SK-N-SH treated with all-trans-retinoic acid at 6 μM for 48 hours (cell line): ENCODE data around the gene CCDC154.

Experiments
- ARNTL ChIP-seq: fragments of 450-650 bp; formaldehyde crosslinking; IDR thresholded peaks from 2 replicates; pipeline ENCODE4 v1.5.0; 2020; ENCODE audit warnings: low read depth, mild to moderate bottlenecking, moderate library complexity, borderline replicate concordance
- BACH2 ChIP-seq: fragments of 250-450 bp; sonication (Bioruptor Pico); IDR thresholded peaks from 2 replicates; pipeline ENCODE4 v1.9.0; 2021; ENCODE audit warnings: mild to moderate bottlenecking, borderline replicate concordance
- ESRRG ChIP-seq: fragments of 250-450 bp; sonication (Bioruptor Pico); IDR thresholded peaks from 2 replicates; pipeline ENCODE4 v1.6.1; 2021; ENCODE audit warnings: mild to moderate bottlenecking
- POU6F1 ChIP-seq: fragments of 250-450 bp; sonication (Bioruptor Pico); IDR thresholded peaks from 2 replicates; pipeline ENCODE4 v1.8.0; 2021; ENCODE audit warnings: low read depth, mild to moderate bottlenecking, moderate library complexity, borderline replicate concordance
- ZC3H10 ChIP-seq: fragments of 250-450 bp; sonication (Bioruptor Pico); IDR thresholded peaks from 2 replicates; pipeline ENCODE4 v1.5.1; 2021; ENCODE audit warnings: mild to moderate bottlenecking, moderate library complexity
- ZFP3 ChIP-seq: fragments of 250-450 bp; sonication (Bioruptor Pico); IDR thresholded peaks from 2 replicates; pipeline ENCODE4 v1.5.0; 2020; ENCODE audit warnings: mild to moderate bottlenecking, moderate library complexity
- ZNF8 ChIP-seq: fragments of 450-650 bp; formaldehyde crosslinking; IDR thresholded peaks from 2 replicates; pipeline ENCODE4 v1.5.0; 2020; ENCODE audit warnings: mild to moderate bottlenecking, moderate library complexity
- TF ChIP-seq, protein P1 (sequence below): fragments of 250-450 bp; sonication (Bioruptor Pico); IDR thresholded peaks from 2 replicates; pipeline ENCODE4 v1.8.0; 2020; ENCODE audit warnings: mild to moderate bottlenecking, moderate library complexity, borderline replicate concordance

GRCh38 chr16:1394367-1394951 lies 49.9 kb downstream of the CCDC154 start:
- TF ChIP-seq ZNF8 (CRISPR knock-in tag), result no peak
- TF ChIP-seq ARNTL, result no peak
- no peak for TF ChIP-seq BACH2 (CRISPR knock-in tag)
- TF ChIP-seq, protein P1, sequence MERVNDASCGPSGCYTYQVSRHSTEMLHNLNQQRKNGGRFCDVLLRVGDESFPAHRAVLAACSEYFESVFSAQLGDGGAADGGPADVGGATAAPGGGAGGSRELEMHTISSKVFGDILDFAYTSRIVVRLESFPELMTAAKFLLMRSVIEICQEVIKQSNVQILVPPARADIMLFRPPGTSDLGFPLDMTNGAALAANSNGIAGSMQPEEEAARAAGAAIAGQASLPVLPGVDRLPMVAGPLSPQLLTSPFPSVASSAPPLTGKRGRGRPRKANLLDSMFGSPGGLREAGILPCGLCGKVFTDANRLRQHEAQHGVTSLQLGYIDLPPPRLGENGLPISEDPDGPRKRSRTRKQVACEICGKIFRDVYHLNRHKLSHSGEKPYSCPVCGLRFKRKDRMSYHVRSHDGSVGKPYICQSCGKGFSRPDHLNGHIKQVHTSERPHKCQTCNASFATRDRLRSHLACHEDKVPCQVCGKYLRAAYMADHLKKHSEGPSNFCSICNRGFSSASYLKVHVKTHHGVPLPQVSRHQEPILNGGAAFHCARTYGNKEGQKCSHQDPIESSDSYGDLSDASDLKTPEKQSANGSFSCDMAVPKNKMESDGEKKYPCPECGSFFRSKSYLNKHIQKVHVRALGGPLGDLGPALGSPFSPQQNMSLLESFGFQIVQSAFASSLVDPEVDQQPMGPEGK (CRISPR knock-in tag), result no peak
- TF ChIP-seq ZC3H10, result no peak
- no peak for TF ChIP-seq POU6F1 (CRISPR knock-in tag)
- TF ChIP-seq ZFP3 (CRISPR knock-in tag), result no peak
- TF ChIP-seq ESRRG (CRISPR knock-in tag), result no peak
